Fibroblast of villous mesenchyme (primary cell): ENCODE results near the gene FYN. TPM values are rescaled to one million over a fixed set of nuclear protein-coding genes. Genes with fewer than 3 reads are reported as not detected.
A peak's percentile ranks its signal among the peaks of the same experiment; 100 is the strongest.

ENCODE experiments used
- DNase-seq: peaks from one replicate; pipeline ENCODE4 v3.0.0-alpha.2; 2010; ENCODE audit warnings: low read depth
- H3K4me3 ChIP-seq: 2 replicates; pipeline ENCODE4 v1.5.1; 2011; ENCODE audit warnings: low read depth, mild to moderate bottlenecking, low read length
- CTCF ChIP-seq: IDR thresholded peaks from 2 replicates; pipeline ENCODE4 v1.5.1; 2012; ENCODE audit warnings: low read depth, mild to moderate bottlenecking, low read length; ENCODE audit not compliant: insufficient read depth
- total RNA-seq: library from RNA; depleted of rRNA; stranded (reverse); fragments of >200 nt; gene quantifications from 2 replicates; pipeline ENCODE4 v1.2.3, GENCODE V29; 2012

The FYN gene
- total RNA-seq, 1 donor = 26.8 TPM

GRCh38 chr6:111871725-111872400 lies 1.4 kb downstream of the FYN start:
- no peak for DNase-seq
- no peak for TF ChIP-seq CTCF
- peak overlapping the region; percentile 77 for H3K4me3 ChIP-seq

GRCh38 chr6:111871207-111871606 lies 2.0 kb downstream of the FYN start:
- H3K4me3 ChIP-seq = peak overlapping the region; percentile 77
- DNase-seq = no peak
- TF ChIP-seq CTCF = no peak

GRCh38 chr6:111870742-111871064 lies 2.5 kb downstream of the FYN start:
- no peak for DNase-seq
- TF ChIP-seq CTCF = no peak
- H3K4me3 ChIP-seq = no peak overlapping the region

- no peak for DNase-seq
- TF ChIP-seq CTCF = no peak
- no peak overlapping the region for H3K4me3 ChIP-seq
Measured at GRCh38 chr6:111870051-111870741, 3.1 kb downstream of the FYN start.

- no peak for DNase-seq
- TF ChIP-seq CTCF = no peak
- H3K4me3 ChIP-seq = no peak overlapping the region
Measured at GRCh38 chr6:111866857-111867256, 6.4 kb downstream of the FYN start.

- no peak for DNase-seq
- TF ChIP-seq CTCF = no peak
- no peak overlapping the region for H3K4me3 ChIP-seq
Measured at GRCh38 chr6:111865909-111866546, 7.2 kb downstream of the FYN start.
